HG02798 (cell line): ENCODE data around the gene CDT1.

Source experiments
- ATAC-seq: cut with Tn5 transposase; IDR thresholded peaks from one replicate; pipeline ENCODE4 v1.9.1; 2021; ENCODE audit warnings: mild to moderate bottlenecking; ENCODE audit not compliant: unreplicated experiment, poor library complexity

Gene CDT1

GRCh38 chr16:88800277-88800592 is 3.4 kb upstream of the CDT1 start:
- ATAC-seq, result no peak

GRCh38 chr16:88804173-88804551 is 573 bp downstream of the CDT1 start:
- no peak for ATAC-seq

GRCh38 chr16:88804552-88805339 is 1.2 kb downstream of the CDT1 start:
- no peak for ATAC-seq

GRCh38 chr16:88805340-88805715 is 1.7 kb downstream of the CDT1 start:
- ATAC-seq, result no peak

GRCh38 chr16:88805887-88806393 is 2.4 kb downstream of the CDT1 start:
- ATAC-seq, result no peak

- no peak for ATAC-seq
Measured at GRCh38 chr16:88806491-88807111, 3.0 kb downstream of the CDT1 start.

- ATAC-seq, result no peak
Measured at GRCh38 chr16:88807142-88807625, 3.6 kb downstream of the CDT1 start.

- no peak for ATAC-seq
Measured at GRCh38 chr16:88807626-88808453, 4.3 kb downstream of the CDT1 start.

GRCh38 chr16:88809068-88809675 is 5.6 kb downstream of the CDT1 start:
- ATAC-seq, result no peak

- ATAC-seq, result no peak
Measured at GRCh38 chr16:88809676-88810165, 6.1 kb downstream of the CDT1 start.

GRCh38 chr16:88810166-88810911 is 6.8 kb downstream of the CDT1 start:
- no peak for ATAC-seq

GRCh38 chr16:88810912-88811768 is 7.6 kb downstream of the CDT1 start:
- ATAC-seq, result peak; percentile 62

GRCh38 chr16:88811769-88812512 is 8.4 kb downstream of the CDT1 start, which contains the start of gene APRT:
Gene APRT (minus strand): TSS chr16:88811928. CDS start chr16:88811899, 29 bp downstream.
- peak; percentile 81 for ATAC-seq

- no peak for ATAC-seq
Measured at GRCh38 chr16:88812513-88813268, 9.1 kb downstream of the CDT1 start.

- ATAC-seq, result no peak
Measured at GRCh38 chr16:88813269-88814143, 9.9 kb downstream of the CDT1 start.

- ATAC-seq, result no peak
Measured at GRCh38 chr16:88814144-88814502, 10.5 kb downstream of the CDT1 start.
